ENCODE measurements around the gene AKAP5. TPM values are rescaled to one million over a fixed set of nuclear protein-coding genes. Genes with fewer than 3 reads are reported as not detected.
A peak's percentile ranks its signal among the peaks of the same experiment; 100 is the strongest.

AKAP5 gene
- total and polyA plus RNA-seq, 2 of the 13 experiments (the other 11 are each of a cell fraction or from before 2014, with no cell fraction given): 0.18 to 1.5 TPM

- no peak for TF ChIP-seq PRMT3 (CRISPR knock-in tag; IDR thresholded peaks at IDR 0.05; ENCODE audit: borderline replicate concordance, low read depth)
- TF ChIP-seq ZBTB40 (IDR thresholded peaks at IDR 0.05): no peak
- TF ChIP-seq ZBTB40 (CRISPR knock-in tag; IDR thresholded peaks at IDR 0.05): no peak
- no peak for TF ChIP-seq ZNF513 (CRISPR knock-in tag; conservative IDR thresholded peaks at IDR 0.05)
- no peak for TF ChIP-seq CHD4 (IDR thresholded peaks at IDR 0.05; ENCODE audit: borderline replicate concordance, low read length)
- peak; percentile 26; the same call in 1 of the 2 replicates for TF ChIP-seq ZMYM4 (CRISPR knock-in tag; IDR thresholded peaks at IDR 0.05)
- peak; percentile 52 for TF ChIP-seq SAP130 (CRISPR knock-in tag; IDR thresholded peaks at IDR 0.05; ENCODE audit: low read depth)
- TF ChIP-seq MATR3 (CRISPR knock-in tag; IDR thresholded peaks at IDR 0.05): no peak
- no peak for TF ChIP-seq PREB (CRISPR knock-in tag; IDR thresholded peaks at IDR 0.05)
- TF ChIP-seq RARA (CRISPR knock-in tag; IDR thresholded peaks at IDR 0.05): peak; percentile 17; the same call in 1 of the 2 replicates
- no peak for TF ChIP-seq ZNF253 (CRISPR knock-in tag; IDR thresholded peaks at IDR 0.05; ENCODE audit: borderline replicate concordance)
- TF ChIP-seq CC2D1A (CRISPR knock-in tag; IDR thresholded peaks at IDR 0.05): no peak
- no peak for TF ChIP-seq MED1 (CRISPR knock-in tag; IDR thresholded peaks at IDR 0.05)
- no peak for TF ChIP-seq ZNF678 (CRISPR knock-in tag; IDR thresholded peaks at IDR 0.05)
- no peak for TF ChIP-seq NKX3-1 (CRISPR knock-in tag; IDR thresholded peaks at IDR 0.05)
These were observed 36.3 kb downstream of the AKAP5 start (continued) for GRCh38 chr14:64501411-64502171.

Data from HepG2 (cell line).